SU-DHL-6 (cell line): Measurements from ENCODE around the gene ZNF613.
"Not testable (repeated sequence)": the region's sequence is repeated elsewhere in the genome, so short reads cannot be mapped to it uniquely, and the experiment has no call there.

ENCODE experiments used
- H2AFZ ChIP-seq: fragments of 200-600 bp; sonication (generic); 2 replicates; pipeline ENCODE4 v1.6.1; 2014; ENCODE audit warnings: low read depth, mild to moderate bottlenecking, moderate library complexity, mixed read lengths, antibody characterized with exemption, low read length; ENCODE audit not compliant: severe bottlenecking
- H3F3A ChIP-seq: fragments of 200-600 bp; shearing (Covaris generic); 2 replicates; pipeline ENCODE4 v1.6.0; 2016; ENCODE audit warnings: antibody characterized with exemption, mild to moderate bottlenecking; ENCODE audit not compliant: insufficient read depth
- H3K27ac ChIP-seq: fragments of 200-600 bp; sonication (generic); 2 replicates; pipeline ENCODE4 v1.5.1; 2016; ENCODE audit warnings: low read depth, mild to moderate bottlenecking, low read length, moderate library complexity, mixed read lengths
- H3K27me3 ChIP-seq: fragments of 200-600 bp; sonication (generic), shearing (Covaris generic); 2 replicates; pipeline ENCODE4 v1.6.0; 2014; ENCODE audit warnings: mild to moderate bottlenecking, low read length
- H3K36me3 ChIP-seq: fragments of 200-600 bp; sonication (generic); 2 replicates; pipeline ENCODE4 v1.6.1; 2014; ENCODE audit warnings: mild to moderate bottlenecking, low read length, mixed read lengths
- H3K4me2 ChIP-seq: fragments of 300-600, 200-600 bp; shearing (Covaris generic), sonication (generic); 2 replicates; pipeline ENCODE4 v1.6.0; 2014; ENCODE audit warnings: low read length, low read depth, mild to moderate bottlenecking; ENCODE audit not compliant: poor library complexity, severe bottlenecking
- H3K4me3 ChIP-seq: fragments of 200-600 bp; sonication (generic); 2 replicates; pipeline ENCODE4 v1.5.1; 2014; ENCODE audit warnings: antibody characterized with exemption, low read length, mild to moderate bottlenecking, mixed read lengths; ENCODE audit not compliant: insufficient read depth, poor library complexity, severe bottlenecking
- H3K79me2 ChIP-seq: fragments of 200-600 bp; sonication (generic); 2 replicates; pipeline ENCODE4 v1.6.1; 2014; ENCODE audit warnings: mild to moderate bottlenecking, low read length, moderate library complexity; ENCODE audit not compliant: insufficient read depth
- H3K9ac ChIP-seq: fragments of 200-600 bp; sonication (generic); 2 replicates; pipeline ENCODE4 v1.7.0; 2014; ENCODE audit warnings: mild to moderate bottlenecking, low read length
- H3K9me2 ChIP-seq: fragments of 200-600 bp; sonication (generic); replicated peaks from 2 replicates; pipeline ENCODE4 v1.6.1; 2014; ENCODE audit warnings: low read length; ENCODE audit not compliant: insufficient read depth
- H3K9me3 ChIP-seq: fragments of 200-600 bp; sonication (generic); 2 replicates; pipeline ENCODE4 v1.6.1; 2014; ENCODE audit warnings: low read length, mixed read lengths; ENCODE audit not compliant: insufficient read depth
- H4K20me1 ChIP-seq: fragments of 200-600 bp; sonication (generic); 2 replicates; pipeline ENCODE4 v1.6.1; 2014; ENCODE audit warnings: low read depth, mild to moderate bottlenecking, antibody characterized with exemption, low read length, moderate library complexity, mixed read lengths
- CTCF ChIP-seq: fragments of 200-600 bp; sonication (generic); IDR thresholded peaks from one replicate; pipeline ENCODE4 v1.5.1; 2017; ENCODE audit warnings: antibody characterized with exemption, mild to moderate bottlenecking, low read length, moderate library complexity; ENCODE audit not compliant: insufficient read depth, poor library complexity, severe bottlenecking
- EZH2phosphoT487 ChIP-seq: fragments of 200-600 bp; sonication (generic), shearing (Covaris generic); conservative IDR thresholded peaks from 2 replicates; pipeline ENCODE4 v1.6.1; 2018; ENCODE audit warnings: mild to moderate bottlenecking, antibody characterized with exemption, low read length, moderate library complexity, mixed read lengths

Gene ZNF613

GRCh38 chr19:51978882-51979281, 51.6 kb downstream of the ZNF613 start:
- TF ChIP-seq CTCF = no peak
- no peak for TF ChIP-seq EZH2phosphoT487
- Histone ChIP-seq H3K9me3 (0 out of 2 replicates have a peak, but pooled peaks cover 10% of the 10 kb centered on the region), H3K79me2 (no peaks in the 10 kb centered on the region), H3K9ac (no peak overlapping the region), H3K4me3 (no peak overlapping the region), H3F3A (no peaks in the 10 kb centered on the region), H3K27me3 (no peaks in the 10 kb centered on the region), H3K4me2 (no peak overlapping the region), H2AFZ (no peak overlapping the region), H3K36me3 (no peaks in the 10 kb centered on the region), H3K9me2 (no peaks in the 10 kb centered on the region), H3K27ac (no peak overlapping the region), H4K20me1 (no peaks in the 10 kb centered on the region)

- Histone ChIP-seq H3K27me3 (no peaks in the 10 kb centered on the region), H3F3A (no peaks in the 10 kb centered on the region), H3K79me2 (no peaks in the 10 kb centered on the region), H3K36me3 (no peaks in the 10 kb centered on the region), H3K9me2 (no peaks in the 10 kb centered on the region), H3K4me2 (no peak overlapping the region), H3K4me3 (no peak overlapping the region), H3K27ac (no peak overlapping the region), H3K9me3 (no peaks in the 10 kb centered on the region; the same call in 1 of the 2 replicates), H3K9ac (no peak overlapping the region), H4K20me1 (no peaks in the 10 kb centered on the region), H2AFZ (no peak overlapping the region)
- TF ChIP-seq CTCF = no peak
- TF ChIP-seq EZH2phosphoT487 = no peak
Measured at GRCh38 chr19:51980116-51980736, 53.0 kb downstream of the ZNF613 start.

GRCh38 chr19:51980926-51981325, 53.7 kb downstream of the ZNF613 start:
- H3F3A ChIP-seq, H3K36me3 ChIP-seq, H3K9ac ChIP-seq, H4K20me1 ChIP-seq, H3K9me2 ChIP-seq, H3K9me3 ChIP-seq, H3K4me2 ChIP-seq, H3K4me3 ChIP-seq, H2AFZ ChIP-seq, H3K27ac ChIP-seq, H3K79me2 ChIP-seq, H3K27me3 ChIP-seq: not testable (repeated sequence)

GRCh38 chr19:51983361-51983760, 56.1 kb downstream of the ZNF613 start:
- H3K4me3 ChIP-seq = no peak overlapping the region
- H3K27ac ChIP-seq = no peak overlapping the region
- no peak overlapping the region for H2AFZ ChIP-seq
- no peaks in the 10 kb centered on the region; the same call in 1 of the 2 replicates for H3K9me3 ChIP-seq
- no peaks in the 10 kb centered on the region for H4K20me1 ChIP-seq
- TF ChIP-seq EZH2phosphoT487 (no peak), CTCF (no peak)
- H3K4me2 ChIP-seq = no peak overlapping the region
- no peaks in the 10 kb centered on the region for H3F3A ChIP-seq
- H3K9me2 ChIP-seq = no peaks in the 10 kb centered on the region
- H3K79me2 ChIP-seq = no peaks in the 10 kb centered on the region
- no peaks in the 10 kb centered on the region for H3K27me3 ChIP-seq
- H3K36me3 ChIP-seq = no peaks in the 10 kb centered on the region
- H3K9ac ChIP-seq = no peak overlapping the region
